A673 (cell line): ENCODE results near the gene MN1. TPM values are rescaled to one million over a fixed set of nuclear protein-coding genes. Genes with fewer than 3 reads are reported as not detected.

Source experiments
- BruUV-seq: library from RNA; stranded (reverse); fragments of 400-500 nt; replicated peaks from 2 replicates; lab custom pipeline; 2021; lab: Mats Ljungman, UMichigan
- CTCF ChIA-PET: fragments of 300-600 bp; sonication (Branson Sonifier 250); formaldehyde crosslinking; loops from one replicate; lab custom pipeline; 2022; ENCODE audit warnings: antibody characterized with exemption; lab: Charles Lee
- POLR2A ChIA-PET: fragments of 300-600 bp; sonication (Branson Sonifier 250); formaldehyde crosslinking; loops from one replicate; lab custom pipeline; 2022; ENCODE audit warnings: antibody characterized with exemption; ENCODE audit not compliant: low non-redundant PET; lab: Charles Lee
- DNase-seq: peaks from one replicate; pipeline ENCODE4 v3.0.0-alpha.2; 2015; ENCODE audit warnings: low spot score
- H3K27ac ChIP-seq: fragments of 200-600 bp; sonication (generic); 2 replicates; pipeline ENCODE4 v1.5.1; 2016; ENCODE audit warnings: mixed run types, low read depth, mild to moderate bottlenecking, mixed read lengths, antibody characterized with exemption, low read length; ENCODE audit not compliant: poor library complexity, severe bottlenecking
- H3K27me3 ChIP-seq: fragments of 200-600 bp; sonication (generic); replicated peaks from 2 replicates; pipeline ENCODE4 v1.6.1; 2017; ENCODE audit warnings: mixed run types, low read depth, mild to moderate bottlenecking, mixed read lengths, antibody characterized with exemption, low read length; ENCODE audit not compliant: insufficient read depth, poor library complexity
- H3K36me3 ChIP-seq: fragments of 200-600 bp; sonication (generic); 2 replicates; pipeline ENCODE4 v1.6.1; 2016; ENCODE audit warnings: mixed run types, mild to moderate bottlenecking, mixed read lengths, antibody characterized with exemption, low read length; ENCODE audit not compliant: insufficient read depth, poor library complexity, severe bottlenecking
- H3K4me1 ChIP-seq: fragments of 200-600 bp; sonication (generic); 2 replicates; pipeline ENCODE4 v1.6.1; 2017; ENCODE audit warnings: mixed run types, mild to moderate bottlenecking, mixed read lengths, antibody characterized with exemption, low read length; ENCODE audit not compliant: insufficient read depth, poor library complexity, severe bottlenecking
- H3K4me3 ChIP-seq: fragments of 200-600 bp; sonication (generic); 2 replicates; pipeline ENCODE4 v1.5.1; 2016; ENCODE audit warnings: low read depth, mixed run types, mild to moderate bottlenecking, mixed read lengths, low read length; ENCODE audit not compliant: poor library complexity, severe bottlenecking
- H3K9me3 ChIP-seq: fragments of 200-600 bp; sonication (generic); 2 replicates; pipeline ENCODE4 v1.6.1; 2016; ENCODE audit warnings: mixed run types, low read depth, mild to moderate bottlenecking, mixed read lengths, antibody characterized with exemption, low read length; ENCODE audit not compliant: poor library complexity, severe bottlenecking
- EZH2 ChIP-seq: fragments of 200-600 bp; sonication (generic); IDR thresholded peaks from 2 replicates; pipeline ENCODE4 v1.6.1; 2017; ENCODE audit warnings: borderline replicate concordance, low read depth, mild to moderate bottlenecking, mixed read lengths, antibody characterized with exemption, low read length; ENCODE audit not compliant: poor library complexity, severe bottlenecking
- intact Hi-C: fragments of 100-400 bp; cut with micrococcal nuclease; formaldehyde crosslinking; loops from one replicate; pipeline ENCODE4 v1.10.0; 2022; ENCODE audit not compliant: unreplicated experiment
- total RNA-seq: library from RNA; stranded (reverse); gene quantifications from 2 replicates; pipeline ENCODE4 v1.2.3, GENCODE V29; 2021
- TF ChIP-seq, protein P1 (sequence below): fragments of 300-800, 200-600 bp; sonication (generic); conservative IDR thresholded peaks from 2 replicates; pipeline ENCODE4 v1.5.1; 2017; ENCODE audit warnings: low read depth, mild to moderate bottlenecking, antibody characterized with exemption, low read length, moderate library complexity, mixed read lengths

Gene MN1
- total RNA-seq, 1 experiment from 2014 or later, result 8.4 TPM

DNA sequence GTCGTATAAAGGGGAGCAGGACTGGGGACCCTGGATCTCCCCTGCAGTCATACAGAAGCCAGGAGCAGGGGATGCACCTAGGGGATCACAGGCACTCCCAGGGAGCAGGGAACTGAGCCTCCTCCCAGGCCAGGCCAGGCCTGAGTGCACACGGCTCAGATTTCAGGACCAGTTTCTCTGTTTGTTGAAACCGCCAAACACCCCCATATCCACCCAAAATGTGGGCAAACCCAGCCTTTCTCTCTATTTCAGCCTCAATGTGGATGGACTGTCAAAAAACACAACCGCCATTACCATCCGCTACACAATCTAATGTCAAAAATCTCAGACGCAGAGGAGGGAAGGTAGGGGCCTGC, 17.5 kb downstream of the MN1 start:
- CTCF ChIA-PET, result no interaction called here
- no peaks in the 10 kb centered on the region for H3K27me3 ChIP-seq

DNA sequence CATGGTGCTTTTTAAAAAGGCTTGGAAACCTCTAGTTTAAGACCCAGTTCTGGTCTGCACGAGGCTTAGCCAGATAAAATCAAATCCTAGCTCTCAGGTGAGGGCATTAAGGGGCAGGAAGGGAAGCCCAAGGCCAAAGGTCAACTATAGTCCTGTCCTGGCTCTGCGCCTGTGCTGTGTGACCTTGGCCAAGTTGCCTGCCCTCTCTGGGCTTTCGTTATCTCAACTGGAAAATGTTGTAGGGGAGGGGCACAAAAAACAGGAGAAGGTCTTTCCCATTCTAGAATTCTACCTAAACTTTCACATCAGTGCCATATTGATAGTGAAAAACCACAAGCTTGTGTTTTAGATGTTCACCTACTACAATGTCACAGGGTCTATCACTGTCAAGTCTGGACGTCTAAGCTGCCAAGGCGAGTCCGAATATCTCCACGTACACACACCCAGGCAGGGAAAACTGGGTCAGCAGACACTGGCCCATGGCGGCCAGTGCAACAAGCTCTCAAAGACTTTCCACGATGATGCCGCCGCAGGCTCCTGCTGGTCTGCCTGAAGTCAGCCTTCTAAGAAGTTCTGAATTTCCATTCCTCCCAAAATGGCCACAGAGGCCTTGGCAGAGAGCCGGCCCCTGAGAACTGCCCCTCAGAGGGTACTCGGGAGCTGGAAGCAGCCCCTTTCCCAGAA, 18.0 kb downstream of the MN1 start:
- H3K4me1 ChIP-seq, result no peaks in the 10 kb centered on the region
- H3K27ac ChIP-seq, result no peak overlapping the region
- ChIA-PET POLR2A (no interaction called here), CTCF (no interaction called here)
- BruUV-seq, result no TSS peak
- no peaks in the 10 kb centered on the region for H3K9me3 ChIP-seq
- no peaks in the 10 kb centered on the region for H3K36me3 ChIP-seq
- DNase-seq, result no peak
- no peak for TF ChIP-seq EZH2
- TF ChIP-seq, protein P1, sequence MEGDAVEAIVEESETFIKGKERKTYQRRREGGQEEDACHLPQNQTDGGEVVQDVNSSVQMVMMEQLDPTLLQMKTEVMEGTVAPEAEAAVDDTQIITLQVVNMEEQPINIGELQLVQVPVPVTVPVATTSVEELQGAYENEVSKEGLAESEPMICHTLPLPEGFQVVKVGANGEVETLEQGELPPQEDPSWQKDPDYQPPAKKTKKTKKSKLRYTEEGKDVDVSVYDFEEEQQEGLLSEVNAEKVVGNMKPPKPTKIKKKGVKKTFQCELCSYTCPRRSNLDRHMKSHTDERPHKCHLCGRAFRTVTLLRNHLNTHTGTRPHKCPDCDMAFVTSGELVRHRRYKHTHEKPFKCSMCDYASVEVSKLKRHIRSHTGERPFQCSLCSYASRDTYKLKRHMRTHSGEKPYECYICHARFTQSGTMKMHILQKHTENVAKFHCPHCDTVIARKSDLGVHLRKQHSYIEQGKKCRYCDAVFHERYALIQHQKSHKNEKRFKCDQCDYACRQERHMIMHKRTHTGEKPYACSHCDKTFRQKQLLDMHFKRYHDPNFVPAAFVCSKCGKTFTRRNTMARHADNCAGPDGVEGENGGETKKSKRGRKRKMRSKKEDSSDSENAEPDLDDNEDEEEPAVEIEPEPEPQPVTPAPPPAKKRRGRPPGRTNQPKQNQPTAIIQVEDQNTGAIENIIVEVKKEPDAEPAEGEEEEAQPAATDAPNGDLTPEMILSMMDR, result no peak
- H3K27me3 ChIP-seq, result no peaks in the 10 kb centered on the region
- intact Hi-C loops, result no loop called here
- no peak overlapping the region for H3K4me3 ChIP-seq

More for the DNA sequence above, 17.5 kb downstream of the MN1 start:
- TF ChIP-seq, protein P1, result no peak
- no peak for TF ChIP-seq EZH2
- H3K9me3 ChIP-seq, result no peaks in the 10 kb centered on the region
- no peak for DNase-seq
- intact Hi-C loops, result no loop called here
- BruUV-seq, result no TSS peak
- no peak overlapping the region for H3K4me3 ChIP-seq
- H3K4me1 ChIP-seq, result no peaks in the 10 kb centered on the region
- no peaks in the 10 kb centered on the region for H3K36me3 ChIP-seq
- POLR2A ChIA-PET, result no interaction called here
- no peak overlapping the region for H3K27ac ChIP-seq

- Histone ChIP-seq H3K4me3 (no peak overlapping the region), H3K36me3 (no peaks in the 10 kb centered on the region), H3K4me1 (peaks cover under 1% of the 10 kb centered on the region), H3K27me3 (no peaks in the 10 kb centered on the region), H3K27ac (no peak overlapping the region), H3K9me3 (no peaks in the 10 kb centered on the region)
- ChIA-PET CTCF (no interaction called here), POLR2A (no interaction called here)
- no TSS peak for BruUV-seq
- no peak for DNase-seq
- intact Hi-C loops, result no loop called here
- TF ChIP-seq, protein P1, result no peak
- no peak for TF ChIP-seq EZH2
Observed at GRCh38 chr22:27782088-27782487, 19.5 kb downstream of the MN1 start.
